ENCODE measurements around the gene ABCD1. TPM values are rescaled to one million over a fixed set of nuclear protein-coding genes. Genes with fewer than 3 reads are reported as not detected.

Gene ABCD1
- total RNA-seq, 4 donors from 2014 or later, result 14.4 to 38.8 (median 22.0) TPM

DNA sequence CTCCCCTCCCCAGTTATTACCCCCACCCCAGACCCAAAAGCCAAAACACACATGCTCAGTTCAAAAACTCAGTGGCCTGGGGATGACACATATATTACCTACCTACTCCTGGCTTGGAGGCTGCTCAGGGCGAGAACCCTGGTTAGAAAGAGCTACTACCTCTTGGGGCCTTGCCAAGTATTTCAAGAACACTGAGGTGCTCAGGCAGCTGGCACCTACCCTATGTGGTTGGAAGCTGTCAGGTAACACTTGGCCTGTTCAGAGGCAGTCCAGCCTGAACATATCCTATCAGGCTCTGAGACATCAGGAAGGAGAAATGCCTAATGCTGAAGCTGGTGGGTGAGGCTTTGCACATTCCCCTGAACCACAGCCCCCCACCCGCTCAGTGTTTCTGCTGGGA lies 5.4 kb upstream of the ABCD1 start:
- WGBS, 2 donors (ENCODE audit: low coverage in 1 of 2), result 67% methylated on average over 1 of the region's 2 CpGs; no CpG with 5 or more reads in 1 of the 2 donors

DNA sequence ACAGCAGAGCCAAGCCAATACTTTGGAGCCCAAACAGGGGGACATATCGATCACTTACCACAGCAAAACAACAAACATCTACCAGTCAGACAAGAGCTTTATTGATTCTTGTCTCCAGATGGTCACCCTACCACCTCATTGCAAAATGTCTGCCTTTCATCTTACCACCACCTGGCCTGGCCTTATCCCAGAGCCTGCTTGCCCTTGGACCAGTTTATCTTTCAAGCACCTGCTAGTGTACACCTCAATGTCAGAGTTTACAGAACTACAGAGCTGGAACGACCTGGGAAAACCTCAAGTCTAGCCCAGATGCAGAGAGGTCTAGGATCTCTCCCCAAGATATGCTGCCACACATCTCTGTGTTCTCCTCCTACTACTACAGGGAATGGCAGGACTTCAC lies 5.0 kb upstream of the ABCD1 start:
- TF ChIP-seq POLR2AphosphoS5 (IDR thresholded peaks at IDR 0.05) (no peak), EP300 (IDR thresholded peaks at IDR 0.05) (no peak), POLR2A (IDR thresholded peaks at IDR 0.05) (no peak)
- TF ChIP-seq, protein P1, sequence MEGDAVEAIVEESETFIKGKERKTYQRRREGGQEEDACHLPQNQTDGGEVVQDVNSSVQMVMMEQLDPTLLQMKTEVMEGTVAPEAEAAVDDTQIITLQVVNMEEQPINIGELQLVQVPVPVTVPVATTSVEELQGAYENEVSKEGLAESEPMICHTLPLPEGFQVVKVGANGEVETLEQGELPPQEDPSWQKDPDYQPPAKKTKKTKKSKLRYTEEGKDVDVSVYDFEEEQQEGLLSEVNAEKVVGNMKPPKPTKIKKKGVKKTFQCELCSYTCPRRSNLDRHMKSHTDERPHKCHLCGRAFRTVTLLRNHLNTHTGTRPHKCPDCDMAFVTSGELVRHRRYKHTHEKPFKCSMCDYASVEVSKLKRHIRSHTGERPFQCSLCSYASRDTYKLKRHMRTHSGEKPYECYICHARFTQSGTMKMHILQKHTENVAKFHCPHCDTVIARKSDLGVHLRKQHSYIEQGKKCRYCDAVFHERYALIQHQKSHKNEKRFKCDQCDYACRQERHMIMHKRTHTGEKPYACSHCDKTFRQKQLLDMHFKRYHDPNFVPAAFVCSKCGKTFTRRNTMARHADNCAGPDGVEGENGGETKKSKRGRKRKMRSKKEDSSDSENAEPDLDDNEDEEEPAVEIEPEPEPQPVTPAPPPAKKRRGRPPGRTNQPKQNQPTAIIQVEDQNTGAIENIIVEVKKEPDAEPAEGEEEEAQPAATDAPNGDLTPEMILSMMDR (IDR thresholded peaks at IDR 0.05), result no peak
- H3K4me3 ChIP-seq, result no peak overlapping the region
- no peak overlapping the region for H3K27ac ChIP-seq
- peaks cover 0 to 15% (median 6%) of the 10 kb centered on the region in 3 donors for H3K4me1 ChIP-seq
- H3K36me3 ChIP-seq, result peaks cover 0 to 50% of the 10 kb centered on the region in 2 donors
- ATAC-seq, result no peak
- no peaks in the 10 kb centered on the region for H3K9me3 ChIP-seq
- H3K27me3 ChIP-seq, result no peaks in the 10 kb centered on the region
- WGBS, 2 donors (ENCODE audit: low coverage in 1 of 2), result 80% methylated on average over 1 of the region's 2 CpGs; no CpG with 5 or more reads in 1 of the 2 donors

More for the DNA sequence above, 5.4 kb upstream of the ABCD1 start:
- TF ChIP-seq, protein P1 (IDR thresholded peaks at IDR 0.05), result no peak
- TF ChIP-seq POLR2AphosphoS5 (IDR thresholded peaks at IDR 0.05) (no peak), POLR2A (IDR thresholded peaks at IDR 0.05) (no peak), EP300 (IDR thresholded peaks at IDR 0.05) (no peak)
- Histone ChIP-seq H3K27ac (no peak overlapping the region), H3K27me3 (no peaks in the 10 kb centered on the region), H3K36me3 (peaks cover 0 to 55% of the 10 kb centered on the region in 2 donors), H3K4me3 (no peak overlapping the region), H3K4me1 (peaks cover 0 to 15% (median 6%) of the 10 kb centered on the region in 3 donors), H3K9me3 (no peaks in the 10 kb centered on the region)
- ATAC-seq, result no peak

DNA sequence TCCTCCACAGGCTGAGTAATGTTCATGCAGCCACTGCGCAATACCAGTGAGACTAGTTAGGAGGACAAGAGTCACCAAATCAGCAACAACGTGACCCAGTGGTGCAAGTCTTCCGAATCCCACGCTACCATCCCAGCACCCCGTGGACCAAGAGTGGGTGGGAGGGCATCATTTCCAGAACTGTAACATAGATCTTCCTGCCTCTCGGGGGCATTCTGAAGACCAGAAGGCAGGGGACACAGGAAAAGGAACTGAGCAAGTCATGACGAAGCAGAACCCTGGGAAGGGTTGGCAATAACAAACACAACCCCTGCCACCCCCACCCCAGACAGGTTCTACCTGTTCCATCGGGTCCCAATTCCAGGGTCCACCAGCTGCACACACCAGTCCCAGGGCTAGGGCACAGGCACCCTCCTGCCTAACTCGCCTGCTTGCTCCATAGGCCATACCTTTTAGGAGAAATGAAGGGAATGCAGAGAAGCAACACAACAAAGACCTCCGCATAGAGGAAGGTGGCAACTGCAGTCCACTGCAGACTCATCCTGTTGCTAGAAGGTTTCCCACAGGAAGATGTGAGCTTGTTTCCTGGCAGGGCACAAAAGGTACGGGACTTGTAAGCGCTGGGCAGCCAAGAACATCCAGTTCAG lies 1.8 kb upstream of the ABCD1 start:
- Histone ChIP-seq H3K4me1 (peaks cover 0 to 46% (median 29%) of the 10 kb centered on the region in 3 donors), H3K9me3 (no peaks in the 10 kb centered on the region), H3K36me3 (peaks cover 0 to 33% of the 10 kb centered on the region in 2 donors), H3K4me3 (peak overlapping the region; percentile 76 to 81), H3K27me3 (no peaks in the 10 kb centered on the region), H3K27ac (peak overlapping the region; percentile 80 to 91 (median 87))
- ATAC-seq, result no peak
- WGBS, 2 donors (ENCODE audit: low coverage in 1 of 2), result 67 to 87% methylated on average over 3 of the region's 12 CpGs
- TF ChIP-seq POLR2AphosphoS5 (IDR thresholded peaks at IDR 0.05), result no peak
- TF ChIP-seq POLR2A (IDR thresholded peaks at IDR 0.05), result no peak
- TF ChIP-seq EP300 (IDR thresholded peaks at IDR 0.05), result no peak
- TF ChIP-seq, protein P1 (IDR thresholded peaks at IDR 0.05), result no peak

DNA sequence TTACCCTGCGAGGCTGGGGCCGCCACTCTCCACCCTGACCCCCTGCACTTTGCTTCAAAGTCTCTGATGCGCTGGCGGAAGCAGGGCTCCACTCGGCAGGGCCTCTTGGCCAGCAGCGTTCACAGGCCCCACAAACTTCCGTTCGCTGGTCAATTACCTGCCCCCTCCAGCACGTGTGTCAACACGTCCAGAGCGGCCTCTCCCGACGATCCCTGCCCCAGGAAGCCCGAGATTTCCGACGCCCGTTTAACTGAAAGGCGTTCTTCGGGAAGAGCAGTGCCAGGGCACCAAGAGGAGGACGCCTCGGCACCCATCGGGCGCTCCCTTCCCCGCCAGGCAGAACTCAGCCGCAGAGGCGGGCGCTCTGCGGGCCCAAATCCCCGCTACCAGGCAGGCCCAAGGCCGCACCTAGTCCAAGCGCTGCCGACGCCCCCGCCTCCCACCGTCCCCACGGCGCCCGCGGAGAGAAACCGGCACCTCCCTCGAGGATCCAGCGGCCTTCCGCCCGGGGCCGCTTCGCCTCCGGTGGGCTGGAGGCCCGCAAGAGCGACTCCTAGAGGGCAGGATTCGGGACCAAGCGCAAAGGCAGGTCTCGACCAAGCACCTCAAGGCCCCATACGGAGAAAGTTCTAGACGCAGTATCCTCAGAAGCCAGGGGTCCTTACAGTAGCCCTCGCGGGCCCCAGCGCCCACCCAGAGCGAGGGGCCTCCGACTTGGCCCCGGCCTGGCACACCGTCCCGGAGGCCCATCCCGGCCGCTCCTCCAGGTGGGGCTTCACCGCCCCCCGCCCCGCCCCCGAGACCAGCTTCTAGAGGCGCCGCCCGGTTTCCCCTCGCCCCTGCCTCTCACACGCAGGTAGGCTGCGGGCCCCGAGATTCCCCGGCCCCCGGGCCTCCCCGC lies 1.1 kb upstream of the ABCD1 start:
- Histone ChIP-seq H3K36me3 (peaks cover 0 to 25% of the 10 kb centered on the region in 2 donors), H3K4me3 (peak overlapping the region; percentile 76 to 81), H3K4me1 (peaks cover 0 to 54% (median 32%) of the 10 kb centered on the region in 3 donors), H3K27ac (peak overlapping the region; percentile 80 to 91 (median 87)), H3K9me3 (no peaks in the 10 kb centered on the region), H3K27me3 (no peaks in the 10 kb centered on the region)
- TF ChIP-seq, protein P1 (IDR thresholded peaks at IDR 0.05), result peak in 2 of 4 experiments; percentile 3 to 45
- TF ChIP-seq POLR2A (IDR thresholded peaks at IDR 0.05) (no peak), EP300 (IDR thresholded peaks at IDR 0.05) (no peak)
- peak; percentile 2 for ATAC-seq
- no CpG with 5 or more reads among the region's 78 CpGs for WGBS, 2 donors (ENCODE audit: low coverage in 1 of 2)

Data from gastroesophageal sphincter (tissue), 4 donors.